Stimulated activated CD4-positive, alpha-beta T cell treated with anti-CD3 and anti-CD28 coated beads, TNF-alpha, amount 100 ng/mL, for 48 hours (primary cell): ENCODE data around the gene TPST1.
"Not testable (repeated sequence)": the region's sequence is repeated elsewhere in the genome, so short reads cannot be mapped to it uniquely, and the experiment has no call there.

Source experiments
- DNase-seq, 3 donors: peaks; one replicate each; pipeline ENCODE4 v3.0.0-alpha.2; 2020; ENCODE audit warnings: low read depth in 3 of 3

Gene TPST1

GRCh38 chr7:66283003-66283920, 78.1 kb downstream of the TPST1 start:
- no peak for DNase-seq

- no peak for DNase-seq
Observed at GRCh38 chr7:66296001-66296521, 90.9 kb downstream of the TPST1 start.

GRCh38 chr7:66296557-66296956, 91.4 kb downstream of the TPST1 start:
- no peak for DNase-seq

GRCh38 chr7:66297579-66297978, 92.4 kb downstream of the TPST1 start:
- no peak for DNase-seq

GRCh38 chr7:66301249-66301648, 96.1 kb downstream of the TPST1 start:
- no peak for DNase-seq

- no peak for DNase-seq
Observed at GRCh38 chr7:66301737-66302136, 96.6 kb downstream of the TPST1 start.

- DNase-seq, result no peak
Observed at GRCh38 chr7:66303454-66304155, 98.5 kb downstream of the TPST1 start.

- no peak for DNase-seq
Observed at GRCh38 chr7:66304536-66304935, 99.4 kb downstream of the TPST1 start.

GRCh38 chr7:66306243-66306642, 101.1 kb downstream of the TPST1 start:
- DNase-seq, result no peak

GRCh38 chr7:66307591-66308215, 102.6 kb downstream of the TPST1 start:
- DNase-seq, result no peak

- no peak for DNase-seq
Observed at GRCh38 chr7:66308411-66308810, 103.3 kb downstream of the TPST1 start.

- no peak for DNase-seq
Observed at GRCh38 chr7:66310620-66311019, 105.5 kb downstream of the TPST1 start.

- DNase-seq, result no peak
Observed at GRCh38 chr7:66313886-66314568, 108.9 kb downstream of the TPST1 start.

- DNase-seq, result no peak
Observed at GRCh38 chr7:66315192-66315591, 110.1 kb downstream of the TPST1 start.

- DNase-seq, result no peak
Observed at GRCh38 chr7:66319407-66319979, 114.4 kb downstream of the TPST1 start.

- no peak for DNase-seq
Observed at GRCh38 chr7:66321283-66321682, 116.1 kb downstream of the TPST1 start.

GRCh38 chr7:66323114-66323796, 118.1 kb downstream of the TPST1 start:
- no peak for DNase-seq

GRCh38 chr7:66324985-66325384, 119.9 kb downstream of the TPST1 start:
- not testable (repeated sequence) for DNase-seq

- no peak for DNase-seq
Observed at GRCh38 chr7:66326501-66327215, 121.5 kb downstream of the TPST1 start.

- DNase-seq, result no peak
Observed at GRCh38 chr7:66330961-66331360, 125.8 kb downstream of the TPST1 start.
